Dermis blood vessel endothelial cell (primary cell): ENCODE results near the gene CASQ1. TPM values are rescaled to one million over a fixed set of nuclear protein-coding genes. Genes with fewer than 3 reads are reported as not detected.

Experiments used
- DNase-seq: peaks from one replicate; pipeline ENCODE4 v3.0.0; 2010
- total RNA-seq: library from RNA; depleted of rRNA; stranded (reverse); fragments of >200 nt; gene quantifications from 2 replicates; pipeline ENCODE4 v1.2.3, GENCODE V29; 2014

Gene CASQ1
- total RNA-seq, 1 donor from 2014 or later = not detected

DNA sequence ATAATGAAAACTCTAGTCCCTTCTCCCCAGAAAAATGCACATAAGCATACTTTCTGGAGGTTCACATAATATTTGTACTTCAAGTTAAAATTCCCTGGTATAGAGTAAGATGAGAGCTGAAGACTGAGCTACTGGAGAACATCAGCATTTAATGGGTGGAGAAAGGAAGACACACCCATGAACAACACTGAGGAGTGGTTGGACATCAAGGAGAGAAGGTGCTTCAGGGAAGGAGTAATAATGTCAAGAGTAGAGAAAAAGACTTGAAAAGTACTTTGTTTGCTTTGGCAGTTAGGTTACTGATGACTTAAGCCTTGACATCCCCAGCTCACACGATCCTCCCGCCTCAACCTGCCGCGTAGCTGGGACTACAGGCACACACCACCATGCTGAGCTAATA, 36.7 kb downstream of the CASQ1 start:
- DNase-seq = no peak

DNA sequence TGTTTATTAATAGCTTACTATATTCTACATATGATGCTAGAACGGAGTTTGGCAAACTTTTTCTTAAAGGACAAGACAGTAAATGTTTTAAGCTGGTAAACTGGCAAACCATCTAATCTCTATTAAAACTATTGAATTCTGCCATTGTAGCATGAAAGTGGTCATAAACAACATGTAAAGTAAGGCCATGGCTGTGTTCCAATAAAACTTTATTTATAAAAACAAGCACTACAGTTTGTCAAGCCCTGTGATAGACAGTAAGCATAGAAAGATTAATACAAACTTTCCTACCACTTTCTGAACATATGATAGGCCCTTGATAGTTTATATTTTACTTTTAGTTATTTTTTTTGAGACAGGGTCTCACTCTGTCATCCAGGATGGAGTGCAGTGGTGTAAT, 37.2 kb downstream of the CASQ1 start:
- DNase-seq = no peak

DNA sequence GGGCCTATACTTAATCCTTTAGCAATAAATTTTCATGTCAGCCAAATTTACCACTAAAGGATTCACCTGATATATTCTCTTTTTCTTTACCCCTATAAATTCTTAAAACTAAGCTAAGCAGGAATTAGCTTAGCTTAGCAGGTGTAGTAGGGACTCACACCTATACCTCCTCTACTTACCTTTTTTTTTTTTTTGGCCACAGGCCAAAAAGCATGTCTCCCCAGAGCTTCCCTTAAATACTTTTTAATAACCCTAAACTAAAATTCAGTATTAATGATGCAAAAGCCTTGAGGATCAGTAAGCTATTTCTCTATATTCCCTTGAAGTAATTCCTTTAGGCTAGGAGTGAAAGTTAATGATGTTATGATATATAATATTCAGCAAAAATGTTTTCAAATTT, 38.1 kb downstream of the CASQ1 start:
- no peak for DNase-seq

- no peak for DNase-seq
Measured at GRCh38 chr1:160232911-160233310, 42.5 kb downstream of the CASQ1 start.

GRCh38 chr1:160236806-160237205, 46.4 kb downstream of the CASQ1 start:
- no peak for DNase-seq

GRCh38 chr1:160237558-160237957, 47.2 kb downstream of the CASQ1 start:
- DNase-seq = no peak

DNA sequence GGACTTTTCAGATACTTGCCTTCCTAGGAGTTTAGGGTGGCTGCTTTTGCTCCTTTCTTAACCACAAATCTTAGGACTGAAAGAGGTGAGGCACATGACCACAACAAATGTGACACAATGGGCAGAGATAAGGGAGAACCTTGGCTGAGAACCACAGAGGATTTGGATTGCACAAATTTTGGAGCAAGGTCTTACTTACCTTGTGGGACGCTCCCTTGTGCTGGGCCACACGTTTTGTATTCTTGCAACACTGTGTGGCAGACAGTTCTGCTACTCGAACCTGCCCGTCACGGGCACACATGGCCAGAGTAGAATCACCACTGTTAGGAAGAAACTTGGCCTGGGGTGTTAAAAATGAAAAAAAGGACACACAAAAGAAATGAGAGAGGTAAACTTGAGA, 48.0 kb downstream of the CASQ1 start:
- no peak for DNase-seq

DNA sequence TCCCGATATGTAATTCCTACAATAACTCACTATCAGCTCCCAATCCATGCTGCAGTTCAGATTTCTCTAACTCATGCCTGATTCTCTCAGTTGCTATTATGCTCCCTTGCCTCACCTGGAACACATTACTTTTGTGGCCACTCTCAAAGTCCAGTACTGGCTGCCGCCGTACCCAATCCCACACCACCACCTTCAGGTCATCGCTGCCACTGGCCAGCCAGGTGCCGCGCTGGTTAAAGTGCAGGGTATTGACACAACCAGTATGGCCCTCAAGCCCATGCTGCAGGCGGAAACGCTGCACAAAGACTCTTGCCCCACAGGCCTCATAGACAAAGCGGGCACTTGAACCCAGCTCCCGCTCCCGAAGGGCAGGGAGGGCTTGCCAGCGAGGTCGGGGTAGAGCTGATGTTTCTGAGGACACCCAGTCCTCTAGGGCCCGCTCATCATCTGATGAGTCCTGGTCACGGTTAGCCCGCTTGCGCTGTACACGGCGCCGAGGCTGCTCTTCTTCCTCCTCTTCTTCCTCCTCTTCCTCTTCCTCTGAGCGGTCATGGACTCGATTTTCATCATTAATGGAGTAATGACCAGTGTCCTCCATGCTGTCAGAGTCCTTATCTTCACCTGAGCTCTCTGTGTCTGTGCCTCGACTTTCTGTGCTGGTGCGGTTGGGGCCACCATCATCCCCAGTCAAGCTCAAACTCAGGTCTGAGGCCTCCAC, 49.4 kb downstream of the CASQ1 start:
- no peak for DNase-seq

- DNase-seq = peak; percentile 13
Measured at GRCh38 chr1:160243767-160244166, 53.4 kb downstream of the CASQ1 start.

DNA sequence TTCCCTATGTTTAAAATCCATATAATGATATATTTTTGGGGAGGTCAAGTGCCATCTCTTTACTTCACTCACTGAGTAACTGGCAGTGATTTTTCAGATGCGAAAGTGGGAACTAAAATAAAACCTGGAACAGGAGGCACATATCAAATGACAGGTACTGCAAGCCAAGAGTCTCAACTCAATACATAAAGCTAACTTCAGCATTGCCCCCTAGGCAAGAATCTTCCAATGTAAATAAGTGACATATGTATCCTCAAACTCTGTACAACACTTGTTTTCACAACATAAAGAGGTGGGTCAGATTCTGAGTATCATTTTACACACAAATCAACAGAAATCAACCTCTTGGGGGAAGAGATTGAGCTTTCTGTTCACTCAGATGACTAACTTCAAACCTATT, 53.8 kb downstream of the CASQ1 start:
- no peak for DNase-seq

GRCh38 chr1:160245434-160245833, 55.1 kb downstream of the CASQ1 start:
- DNase-seq = no peak

DNA sequence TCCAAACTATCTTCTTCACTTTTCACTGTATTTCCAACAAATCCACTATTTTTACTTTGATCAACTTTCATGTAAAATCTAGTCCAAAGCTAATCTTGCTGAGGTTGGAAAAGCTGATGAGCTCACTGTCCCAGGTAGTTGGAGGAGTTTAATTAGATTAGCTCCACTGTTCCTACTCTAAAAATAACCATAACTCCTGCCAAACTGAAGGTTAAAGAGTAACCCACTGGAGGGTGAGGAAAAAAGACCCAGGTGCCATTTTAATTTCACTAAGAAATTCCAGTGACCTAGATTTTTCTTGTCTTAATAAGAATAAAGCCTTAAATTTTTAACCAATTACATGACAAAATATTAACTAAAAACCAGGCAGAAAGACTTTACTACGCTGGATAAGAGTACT, 56.7 kb downstream of the CASQ1 start:
- DNase-seq = no peak

DNA sequence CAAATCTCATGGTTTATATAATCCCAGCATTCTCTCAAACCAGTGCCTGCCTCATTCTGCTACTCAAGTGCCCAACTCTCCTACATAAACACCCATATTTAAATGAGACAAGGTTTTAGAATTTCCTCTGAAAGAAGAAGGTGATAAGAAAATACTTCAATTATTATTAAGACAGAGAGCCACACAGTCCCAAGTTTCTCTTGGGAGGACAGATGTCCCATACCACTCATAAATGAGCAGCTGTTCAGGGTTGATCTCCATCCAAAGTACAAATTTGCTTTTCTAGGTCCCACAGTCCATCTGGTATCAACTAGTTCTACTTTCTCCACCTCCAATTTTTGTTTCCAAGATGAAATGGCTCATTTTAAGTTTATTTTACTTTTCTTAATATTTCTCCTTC, 60.6 kb downstream of the CASQ1 start:
- DNase-seq = no peak

Other genes starting within 250 kb of the CASQ1 start
- gene IGSF9, start 245.0 kb upstream of the CASQ1 start, total RNA-seq = not detected in 2 replicates
- not detected in 2 replicates for gene SLAMF9, start 236.3 kb upstream of the CASQ1 start, total RNA-seq
- gene PIGM, start 158.6 kb upstream of the CASQ1 start, total RNA-seq = 2.6 and 3.5 TPM in 2 replicates
- gene KCNJ10, start 120.4 kb upstream of the CASQ1 start, total RNA-seq = not detected in 2 replicates
- gene KCNJ9, start 109.0 kb upstream of the CASQ1 start, total RNA-seq = not detected in 2 replicates
- 13.4 and 16.6 TPM in 2 replicates for gene IGSF8, start 92.0 kb upstream of the CASQ1 start, total RNA-seq
- not detected in 2 replicates for gene ATP1A2, start 74.8 kb upstream of the CASQ1 start, total RNA-seq
- not detected in 2 replicates for gene ATP1A4, start 39.0 kb upstream of the CASQ1 start, total RNA-seq
- gene PEA15, start 14.8 kb downstream of the CASQ1 start, total RNA-seq = 65.2 and 121 TPM in 2 replicates
- gene DCAF8, start 72.0 kb downstream of the CASQ1 start, total RNA-seq = 82.1 and 87.3 TPM in 2 replicates
- 33.9 and 35.4 TPM in 2 replicates for gene PEX19, start 94.6 kb downstream of the CASQ1 start, total RNA-seq
- gene COPA, start 152.7 kb downstream of the CASQ1 start, total RNA-seq = 248 and 276 TPM in 2 replicates
- 80.2 and 117 TPM in 2 replicates for gene NCSTN, start 152.8 kb downstream of the CASQ1 start, total RNA-seq
- under 0.01 and 0.05 TPM in 2 replicates for gene NHLH1, start 176.5 kb downstream of the CASQ1 start, total RNA-seq
- under 0.01 and 0.05 TPM in 2 replicates for gene VANGL2, start 210.0 kb downstream of the CASQ1 start, total RNA-seq